Activated T-helper 9 cell treated with anti-CD3 and anti-CD28 coated beads, Interleukin-2, amount 50 U/mL, for 16 hours (primary cell): ENCODE results near the gene NQO2.
"Not testable (repeated sequence)": the region's sequence is repeated elsewhere in the genome, so short reads cannot be mapped to it uniquely, and the experiment has no call there.

Experiments
- DNase-seq: peaks from one replicate; pipeline ENCODE4 v3.0.0-alpha.2; 2020; ENCODE audit warnings: low read depth

The NQO2 gene

GRCh38 chr6:2989332-2990247 is 10.1 kb upstream of the NQO2 start:
- peak; percentile 54 for DNase-seq

GRCh38 chr6:2990248-2990931 is 9.3 kb upstream of the NQO2 start:
- DNase-seq, result no peak

DNA sequence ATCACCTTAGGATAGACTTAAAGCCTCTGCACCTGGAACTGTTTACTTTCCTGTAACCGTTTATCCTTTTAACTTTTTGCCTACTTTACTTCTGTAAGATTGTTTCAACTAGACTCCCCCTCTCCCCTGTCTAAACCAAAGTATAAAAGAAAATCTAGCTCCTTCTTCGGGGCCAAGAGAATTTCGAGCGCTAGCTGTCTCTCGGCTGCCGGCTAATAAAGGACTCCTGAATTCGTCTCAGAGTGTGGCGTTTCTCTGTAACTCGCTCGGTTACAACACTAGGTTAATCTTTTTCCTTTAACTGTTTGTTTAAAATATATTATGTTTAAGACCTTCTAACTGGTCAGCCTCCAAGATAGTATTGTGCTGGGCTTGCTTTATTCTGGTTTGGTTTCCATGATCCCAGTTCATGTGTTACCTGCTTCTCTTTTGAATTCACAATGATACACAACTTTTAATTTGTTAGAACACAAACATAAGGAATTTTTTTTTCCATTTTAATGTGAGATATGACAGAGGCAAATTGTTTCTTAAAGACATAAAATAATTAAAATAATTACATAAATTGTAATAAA is 8.7 kb upstream of the NQO2 start:
- no peak for DNase-seq

DNA sequence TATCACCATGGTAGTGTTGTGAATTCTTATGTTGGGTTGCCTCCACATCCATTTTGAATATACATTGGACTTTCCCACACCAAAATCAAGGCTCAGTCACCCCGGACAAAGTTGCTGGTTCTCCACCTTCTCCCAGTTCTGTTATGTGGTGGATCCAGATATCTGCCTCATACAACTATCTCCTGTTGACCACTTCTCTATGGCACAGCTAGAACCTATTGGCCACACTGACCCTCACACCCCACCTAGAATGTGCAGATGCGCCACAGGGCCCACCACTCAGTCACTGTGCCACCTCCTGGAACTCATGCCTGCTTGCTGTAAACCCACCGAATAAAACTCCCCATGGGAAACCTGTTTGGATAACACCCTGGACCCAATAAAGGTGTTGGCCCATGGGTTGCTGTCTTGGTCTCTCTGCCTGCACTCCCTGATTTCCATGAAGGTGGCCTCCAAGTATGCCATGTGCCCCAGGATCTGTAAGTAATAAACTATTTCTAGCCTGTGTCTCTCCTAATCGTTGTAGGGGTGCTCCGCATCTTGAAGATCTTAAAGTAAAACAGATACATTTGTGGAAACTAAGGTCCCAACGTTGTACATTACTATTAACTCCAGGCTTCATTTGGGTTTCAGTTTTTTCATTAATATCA is 7.2 kb upstream of the NQO2 start:
- no peak for DNase-seq

GRCh38 chr6:2993755-2994317 is 5.9 kb upstream of the NQO2 start:
- DNase-seq, result no peak

GRCh38 chr6:2998249-2998997 is 1.3 kb upstream of the NQO2 start:
- peak; percentile 14 for DNase-seq

- DNase-seq, result no peak
These were observed 586 bp upstream of the NQO2 start for GRCh38 chr6:2998998-2999617.

GRCh38 chr6:3001146-3001772 is 1.6 kb downstream of the NQO2 start:
- no peak for DNase-seq

GRCh38 chr6:3001773-3002293 is 2.1 kb downstream of the NQO2 start:
- DNase-seq, result no peak

- not testable (repeated sequence) for DNase-seq
These were observed 3.5 kb downstream of the NQO2 start for GRCh38 chr6:3003226-3003625.

- DNase-seq, result no peak
These were observed 5.4 kb downstream of the NQO2 start for GRCh38 chr6:3005077-3005476.

- no peak for DNase-seq
These were observed 6.2 kb downstream of the NQO2 start for GRCh38 chr6:3005874-3006273.

- no peak for DNase-seq
These were observed 6.8 kb downstream of the NQO2 start for GRCh38 chr6:3006476-3006875.

DNA sequence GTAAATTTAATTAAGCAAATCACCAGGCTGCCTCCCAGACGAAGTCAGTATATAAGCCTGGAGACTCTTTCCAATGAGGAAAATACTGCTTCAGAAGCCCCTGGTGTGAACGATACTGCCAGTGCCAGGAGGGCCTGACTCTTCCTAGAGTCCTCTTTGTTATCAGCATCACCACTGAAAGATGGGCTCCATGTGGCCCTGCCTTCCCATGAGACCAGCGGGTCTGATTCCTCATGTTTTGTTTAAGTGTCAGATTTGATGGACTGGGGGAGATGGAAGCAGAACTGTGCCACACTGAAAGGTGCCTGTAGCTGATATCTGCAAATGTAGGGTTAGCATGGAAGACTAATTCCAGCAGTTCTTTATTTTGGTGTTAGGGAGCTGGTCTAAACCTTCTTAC is 7.9 kb downstream of the NQO2 start:
- DNase-seq, result no peak

DNA sequence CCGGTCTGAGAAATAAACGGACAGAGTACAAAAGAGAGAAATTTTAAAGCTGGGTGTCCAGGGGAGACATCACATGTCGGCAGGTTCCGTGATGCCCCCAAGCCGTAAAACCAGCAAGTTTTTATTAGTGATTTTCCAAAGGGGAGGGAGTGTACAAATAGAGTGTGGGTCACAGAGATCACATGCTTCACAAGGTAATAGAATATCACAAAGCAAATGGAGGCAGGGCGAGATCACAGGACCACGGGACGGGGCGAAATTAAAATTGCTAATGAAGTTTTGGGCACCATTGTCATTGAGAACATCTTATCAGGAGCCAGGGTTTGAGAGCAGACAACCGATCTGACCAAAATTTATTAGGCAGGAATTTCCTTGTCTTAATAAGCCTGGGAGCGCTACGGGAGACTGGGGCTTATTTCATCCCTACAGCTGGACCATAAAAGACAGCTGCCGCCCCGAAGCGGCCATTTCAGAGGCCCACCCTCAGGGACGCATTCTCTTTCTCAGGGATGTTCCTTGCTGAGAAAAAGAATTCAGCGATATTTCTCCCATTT is 9.1 kb downstream of the NQO2 start:
- not testable (repeated sequence) for DNase-seq

DNA sequence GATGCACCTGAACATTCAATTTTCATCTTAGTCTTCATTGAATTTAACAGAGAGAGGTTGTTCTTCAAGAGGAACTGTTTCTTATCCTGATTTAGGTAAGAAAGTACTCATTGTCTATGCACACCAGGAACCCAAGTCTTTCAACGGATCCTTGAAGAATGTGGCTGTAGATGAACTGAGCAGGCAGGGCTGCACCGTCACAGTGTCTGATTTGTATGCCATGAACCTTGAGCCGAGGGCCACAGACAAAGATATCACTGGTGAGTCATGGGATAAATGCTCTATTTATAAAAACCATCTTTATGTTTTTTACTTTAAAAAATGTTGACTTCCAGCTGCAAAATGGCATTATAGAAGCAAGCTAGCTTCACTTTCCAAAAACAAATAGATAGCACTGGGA is 10.2 kb downstream of the NQO2 start:
- DNase-seq, result no peak

DNA sequence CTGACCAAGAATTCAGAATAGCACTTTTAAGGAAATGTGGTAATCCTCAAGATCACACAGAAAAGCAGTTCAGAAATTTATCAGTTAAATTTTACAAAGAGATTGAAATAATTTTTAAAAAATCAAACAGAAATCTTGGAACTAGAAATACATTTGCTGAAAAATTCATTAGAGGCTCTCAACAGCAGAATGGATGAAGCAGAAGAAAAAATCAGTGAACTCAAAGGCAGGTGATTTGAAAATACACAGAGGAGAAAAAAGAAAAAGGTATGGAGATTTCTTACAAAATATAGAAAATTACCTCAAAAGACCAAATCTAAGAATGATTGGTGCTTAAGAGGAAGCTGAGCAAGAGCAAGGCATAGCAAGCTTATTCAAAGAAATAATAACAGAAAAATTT is 11.5 kb downstream of the NQO2 start:
- no peak for DNase-seq

- no peak for DNase-seq
These were observed 11.9 kb downstream of the NQO2 start for GRCh38 chr6:3011592-3011991.

DNA sequence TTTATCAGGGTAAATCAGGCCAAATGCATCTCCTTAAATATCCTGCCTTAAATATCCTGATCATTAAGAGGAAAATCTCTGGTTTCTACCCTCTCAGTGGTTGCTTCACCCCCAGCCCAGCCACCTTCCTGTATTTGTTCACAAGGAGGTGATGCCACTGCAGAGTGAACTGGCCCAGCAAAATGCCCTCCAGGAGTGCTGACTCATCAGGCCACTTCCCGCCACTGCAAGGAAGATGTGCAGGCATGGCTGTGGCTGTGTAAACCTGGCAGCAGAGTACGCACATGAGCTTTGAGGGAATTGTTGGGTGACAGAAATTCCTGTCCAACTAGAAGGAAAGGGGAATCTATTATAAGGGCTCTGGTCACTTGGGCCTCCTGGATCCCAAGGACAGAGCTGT is 13.8 kb downstream of the NQO2 start:
- DNase-seq, result no peak
